CMK (cell line): Measurements from ENCODE around the gene SMIM35.
"Not testable (repeated sequence)": the region's sequence is repeated elsewhere in the genome, so short reads cannot be mapped to it uniquely, and the experiment has no call there.

Experiments
- DNase-seq: peaks from one replicate; pipeline ENCODE4 v3.0.0-alpha.2; 2010; ENCODE audit warnings: low read depth

The SMIM35 gene

DNA sequence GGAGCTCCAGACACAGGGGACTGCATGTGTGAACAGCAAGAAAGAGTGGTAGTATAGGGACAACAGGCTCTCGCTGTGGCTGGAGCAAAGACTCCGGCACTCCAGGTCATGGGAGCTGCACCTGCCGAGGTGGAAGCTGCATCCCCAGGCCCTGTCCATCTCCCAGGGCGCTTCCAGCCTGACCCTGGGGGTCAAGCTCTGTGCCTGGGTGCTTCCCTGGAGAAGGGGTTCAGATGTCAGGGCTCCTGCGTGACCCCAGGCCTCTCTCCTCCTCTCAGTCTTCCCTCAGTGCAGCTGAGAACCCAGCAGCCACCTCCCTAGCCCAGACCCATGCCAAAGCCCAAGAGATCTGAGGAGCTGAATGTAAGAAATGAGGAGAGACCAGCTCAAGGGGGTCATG, 6.5 kb downstream of the SMIM35 start:
- DNase-seq = no peak

GRCh38 chr11:118079491-118079890, 7.3 kb downstream of the SMIM35 start:
- no peak for DNase-seq

- DNase-seq = no peak
These were observed 7.8 kb downstream of the SMIM35 start for GRCh38 chr11:118078911-118079411.

GRCh38 chr11:118076754-118077281, 9.9 kb downstream of the SMIM35 start, which contains the start of gene TMPRSS4:
TSS of gene TMPRSS4 (plus strand) at chr11:118077078. CDS start at chr11:118077303, 225 bp downstream.
- no peak for DNase-seq

- DNase-seq = no peak
These were observed 12.0 kb downstream of the SMIM35 start for GRCh38 chr11:118074785-118075184.

DNA sequence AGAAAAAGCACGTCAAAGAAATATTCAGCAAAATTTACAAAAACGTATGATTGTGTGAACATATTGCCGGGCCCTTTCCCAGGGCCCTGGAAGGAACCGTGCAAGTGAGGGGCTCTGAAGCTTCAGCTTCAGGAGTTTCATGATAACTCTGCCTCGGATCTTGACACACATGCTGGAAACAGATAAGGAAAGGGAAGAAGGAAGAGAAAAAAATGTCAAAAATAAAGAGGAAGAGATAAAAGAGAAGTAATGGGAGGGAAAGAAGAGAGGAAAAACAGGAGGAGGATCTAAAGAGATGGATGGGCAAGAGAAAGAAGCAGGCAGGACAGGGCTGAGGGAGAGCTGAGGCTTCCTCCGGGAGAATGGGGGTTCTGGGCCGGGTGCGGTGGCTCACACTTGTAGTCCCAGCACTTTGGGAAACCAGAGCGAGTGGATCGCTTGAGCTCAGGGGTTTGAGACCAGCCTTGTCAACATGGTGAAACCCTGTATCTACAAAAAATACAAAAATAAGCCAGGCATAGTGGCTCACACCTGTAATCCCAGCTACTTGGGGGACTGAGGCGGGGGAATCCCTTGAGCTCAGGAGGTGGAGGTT, 12.6 kb downstream of the SMIM35 start:
- no peak for DNase-seq

DNA sequence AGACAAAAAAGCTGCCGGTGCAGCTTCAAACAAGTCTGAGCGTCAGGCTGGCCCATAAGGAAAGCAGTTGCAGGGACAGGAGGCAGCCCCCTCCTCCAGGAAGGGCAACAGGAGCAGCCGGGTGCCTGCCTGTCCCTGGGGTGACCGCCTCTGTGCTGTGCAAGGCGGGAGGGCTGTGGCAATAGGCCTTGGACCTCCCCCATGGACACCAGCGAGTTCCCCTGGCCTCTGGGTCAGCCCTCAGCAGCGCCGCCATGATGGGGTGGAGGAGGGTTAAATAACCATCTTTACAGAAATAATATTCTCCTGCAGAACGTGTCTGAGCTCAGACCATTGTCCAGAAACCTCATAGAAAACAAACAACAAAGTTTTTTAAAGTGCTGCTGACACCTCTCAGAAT, 13.2 kb downstream of the SMIM35 start:
- no peak for DNase-seq

DNA sequence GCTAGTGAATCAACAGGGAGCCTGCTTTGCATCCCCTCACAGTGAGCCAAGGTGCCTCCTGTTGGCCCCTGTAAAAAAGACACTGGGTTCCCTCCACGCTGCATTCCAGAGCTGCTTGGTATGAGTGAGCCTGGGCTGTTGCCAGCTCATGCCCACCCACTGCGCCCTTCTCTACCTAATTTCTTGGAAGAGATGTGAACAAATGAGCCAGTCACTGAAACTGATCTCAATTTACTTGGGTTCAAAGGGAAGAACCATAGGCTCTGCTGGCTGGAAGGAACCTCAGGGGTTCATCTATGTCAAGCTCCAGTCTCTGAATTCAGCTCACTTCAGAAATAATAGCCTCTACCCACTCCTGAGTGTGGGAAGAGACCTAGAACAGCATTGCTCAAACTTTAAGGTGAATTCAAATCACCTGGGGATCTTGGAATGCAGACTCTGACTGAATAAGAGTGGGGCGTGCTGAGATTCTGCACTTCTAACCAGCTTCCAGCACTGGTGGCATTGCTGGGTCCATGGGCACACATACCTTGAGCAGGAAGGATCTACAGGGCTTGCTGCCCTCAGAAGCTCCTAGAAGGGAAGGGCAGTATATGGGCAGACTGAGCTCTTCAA, 15.2 kb downstream of the SMIM35 start:
- no peak for DNase-seq

- no peak for DNase-seq
These were observed 17.7 kb downstream of the SMIM35 start for GRCh38 chr11:118068945-118069612.

- no peak for DNase-seq
These were observed 18.4 kb downstream of the SMIM35 start for GRCh38 chr11:118068206-118068944.

DNA sequence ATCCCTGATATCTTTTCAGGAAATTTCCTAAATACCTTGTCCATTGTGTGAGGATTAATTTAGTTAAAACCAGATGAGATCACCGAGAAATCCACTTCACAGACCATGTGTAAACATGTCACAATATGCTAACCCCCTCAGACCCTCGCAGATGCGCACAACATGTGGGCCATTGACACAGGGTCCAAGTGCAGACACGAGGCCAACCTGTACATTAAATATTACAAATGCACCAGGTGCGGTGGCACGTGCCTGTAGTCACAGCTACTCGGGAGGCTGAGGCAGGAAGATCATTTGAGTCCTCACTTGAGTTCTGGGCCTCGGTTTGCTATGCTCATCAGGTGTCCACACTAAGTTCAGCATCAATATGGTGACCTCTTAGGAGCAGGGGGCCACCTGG, 19.8 kb downstream of the SMIM35 start:
- no peak for DNase-seq

DNA sequence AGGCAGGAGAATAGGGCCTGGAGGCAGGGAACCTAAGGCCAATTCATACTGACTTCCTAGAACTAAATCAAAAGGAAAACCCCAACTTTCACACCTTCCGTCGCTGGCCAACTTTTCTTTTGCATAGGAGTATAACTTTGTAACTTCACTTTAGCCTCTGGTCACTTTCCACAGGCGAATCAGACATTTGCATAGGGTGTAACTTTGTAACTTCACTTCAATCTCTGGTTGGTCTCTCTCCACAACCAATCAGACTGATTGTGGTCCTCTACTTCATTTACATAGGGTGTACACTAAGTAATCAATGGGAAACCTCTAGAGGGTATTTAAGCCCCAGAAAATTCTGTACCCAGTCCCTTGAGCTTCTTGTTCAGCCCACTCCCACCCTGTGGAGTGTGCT, 21.4 kb downstream of the SMIM35 start:
- no peak for DNase-seq

DNA sequence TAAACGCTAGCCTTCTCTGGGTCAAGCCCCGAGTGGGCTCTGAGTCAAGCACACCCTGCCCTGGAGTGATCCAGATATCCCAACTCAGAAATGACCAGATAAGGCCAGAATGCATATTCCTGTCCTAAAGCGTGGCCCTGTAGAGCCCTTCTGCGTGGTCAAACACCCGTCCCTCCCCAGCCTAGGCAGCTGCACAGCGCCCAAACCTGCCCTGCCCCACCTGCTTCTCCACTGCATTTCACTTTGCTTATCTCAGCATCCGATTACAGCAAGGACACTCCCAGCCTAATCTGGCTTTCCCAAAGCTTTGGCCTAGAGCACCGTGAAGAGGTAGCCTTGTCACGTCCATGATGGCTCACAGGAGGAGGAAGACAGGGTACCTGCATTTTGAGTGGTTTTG, 21.8 kb downstream of the SMIM35 start:
- no peak for DNase-seq

GRCh38 chr11:118062631-118063030, 24.1 kb downstream of the SMIM35 start:
- not testable (repeated sequence) for DNase-seq

GRCh38 chr11:118062181-118062580, 24.6 kb downstream of the SMIM35 start:
- DNase-seq = not testable (repeated sequence)

- no peak for DNase-seq
These were observed 25.1 kb downstream of the SMIM35 start for GRCh38 chr11:118061586-118062125.

DNA sequence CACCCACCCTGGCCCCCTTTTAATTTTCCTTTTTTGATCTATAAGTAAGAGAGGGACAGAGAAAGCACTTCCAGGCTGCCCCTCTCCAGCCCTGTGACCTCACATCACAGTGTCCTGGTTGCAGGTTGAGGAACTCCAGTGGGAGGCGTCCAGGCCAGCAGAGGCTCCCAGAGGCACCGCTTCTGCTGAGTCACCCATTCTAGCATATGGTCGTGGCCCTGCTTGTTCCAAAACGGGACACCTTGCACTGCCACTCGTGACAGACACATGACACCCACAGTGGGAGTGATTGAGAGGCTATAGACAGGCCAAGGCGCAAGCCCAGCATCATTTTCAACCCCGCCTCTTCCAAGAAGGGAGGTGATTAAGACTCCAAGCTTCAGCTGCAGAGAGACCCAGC, 25.9 kb downstream of the SMIM35 start:
- no peak for DNase-seq

DNA sequence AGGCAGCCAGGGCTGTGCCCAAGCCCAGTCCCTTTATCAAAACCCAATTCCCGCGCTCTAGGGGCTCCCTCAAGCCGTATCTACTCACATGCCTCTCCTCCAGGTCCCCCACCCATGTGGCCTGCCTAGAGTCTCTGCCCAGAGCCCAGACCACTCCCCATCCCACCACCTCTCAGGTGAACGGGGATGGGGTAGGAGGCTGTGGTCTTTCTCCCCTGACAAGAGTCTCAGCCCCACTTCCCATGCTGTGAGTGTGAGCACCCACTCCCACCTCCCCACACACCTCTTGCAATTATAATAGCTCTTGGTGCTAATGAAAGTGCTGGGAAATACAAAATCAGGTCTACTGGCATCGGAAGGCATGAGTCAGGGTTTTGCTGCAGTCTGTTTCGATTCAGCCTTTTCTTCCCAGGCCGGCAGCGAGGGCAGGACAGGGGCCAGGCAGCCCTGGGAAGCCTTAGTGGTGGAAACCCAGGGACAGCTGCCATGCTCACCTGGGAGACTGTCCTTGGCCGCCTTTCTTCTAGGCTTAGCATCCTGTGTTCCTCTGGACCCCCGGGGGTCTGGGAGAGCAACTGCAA, 26.6 kb downstream of the SMIM35 start:
- DNase-seq = no peak

GRCh38 chr11:118059246-118059940, 27.4 kb downstream of the SMIM35 start:
- no peak for DNase-seq

GRCh38 chr11:118058311-118059245, 28.2 kb downstream of the SMIM35 start:
- no peak for DNase-seq
